Effector CD8-positive, alpha-beta T cell (primary cell): ENCODE data around the gene SGPP2.

Experiments
- DNase-seq: peaks from one replicate; lab custom pipeline; 2025; lab: John Stamatoyannopoulos, UW

SGPP2 gene

DNA sequence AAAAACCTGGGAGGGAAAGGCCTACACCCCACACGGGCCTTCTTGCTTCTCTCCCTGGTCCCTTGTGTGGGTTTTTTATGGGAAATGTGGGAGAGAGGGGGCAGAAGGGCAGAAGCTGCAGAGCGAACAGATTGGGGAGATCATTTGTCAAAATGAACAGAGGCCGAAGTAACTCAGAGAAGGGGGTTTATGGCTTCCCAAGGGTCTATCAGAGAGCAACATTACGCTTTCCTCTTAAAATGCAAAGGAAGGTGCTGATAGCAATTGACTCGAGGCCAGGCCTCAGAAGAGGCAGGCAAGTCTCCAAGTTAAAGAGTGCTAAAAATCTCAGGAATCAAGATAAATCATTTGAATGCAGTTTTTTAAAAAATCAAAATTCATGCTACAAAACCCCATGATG, 101.5 kb downstream of the SGPP2 start:
- no peak for DNase-seq

- DNase-seq = no peak
These were observed 102.3 kb downstream of the SGPP2 start for GRCh38 chr2:222526480-222527277.

DNA sequence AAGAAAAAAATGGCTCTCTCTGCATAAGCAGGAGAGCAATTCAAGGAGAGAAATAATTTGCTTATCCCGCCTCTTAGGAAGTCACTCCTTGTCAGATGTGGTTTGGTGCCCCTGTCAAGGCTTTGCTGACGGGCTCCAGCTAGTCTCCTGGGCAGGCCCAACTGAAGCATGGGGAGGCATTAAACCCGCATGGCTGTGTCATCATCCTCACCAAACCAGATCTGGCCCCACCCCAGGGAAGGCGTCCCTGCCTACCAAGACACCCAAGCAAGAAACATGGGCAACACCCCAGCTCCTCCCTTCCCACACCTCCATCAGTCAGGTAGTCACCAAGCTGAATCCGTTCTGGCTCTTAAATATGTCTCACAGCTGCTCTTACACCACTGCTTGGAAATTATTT, 108.0 kb downstream of the SGPP2 start:
- no peak for DNase-seq

DNA sequence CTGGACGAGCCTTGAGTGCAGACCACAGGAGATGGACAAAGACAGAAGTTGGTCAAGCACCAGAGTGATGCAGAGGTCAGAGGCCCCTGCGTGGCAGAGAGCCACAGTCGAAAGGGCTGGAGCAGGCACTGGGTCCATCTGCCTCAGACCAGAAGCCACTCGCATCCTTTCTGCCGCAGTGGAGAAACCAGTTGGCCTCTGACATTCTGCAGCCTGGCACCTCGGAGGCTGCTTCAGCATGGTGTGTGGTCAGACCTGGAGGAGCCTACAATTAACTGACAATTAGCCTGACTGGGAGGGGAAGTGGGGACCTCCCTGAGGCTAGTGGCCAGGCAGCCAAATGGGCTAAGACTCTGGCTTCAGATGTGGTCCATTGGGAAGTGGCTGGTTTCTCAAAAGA, 111.1 kb downstream of the SGPP2 start:
- no peak for DNase-seq

DNA sequence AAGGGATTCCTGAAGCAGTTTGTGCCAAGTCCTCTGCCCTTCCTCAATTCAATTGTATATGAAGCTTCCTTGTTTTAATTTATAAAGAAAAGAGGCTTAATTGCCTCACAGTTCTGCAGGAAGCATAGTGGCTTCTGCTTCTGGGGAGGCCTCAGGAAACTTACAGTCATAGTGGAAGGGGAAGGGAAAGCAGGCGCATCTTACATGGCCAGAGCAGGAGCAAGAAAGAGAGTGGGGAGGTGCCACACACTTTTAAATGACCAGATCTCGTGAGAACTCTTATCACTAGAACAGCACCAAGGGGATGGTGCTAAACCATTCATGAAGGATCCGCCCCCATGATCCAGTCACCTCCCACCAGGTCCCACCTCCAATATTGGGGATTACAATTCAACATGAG, 114.2 kb downstream of the SGPP2 start:
- no peak for DNase-seq

- DNase-seq = no peak
These were observed 120.3 kb downstream of the SGPP2 start for GRCh38 chr2:222544661-222545060.

GRCh38 chr2:222545823-222546795, 121.8 kb downstream of the SGPP2 start:
- no peak for DNase-seq

GRCh38 chr2:222547083-222547482, 122.7 kb downstream of the SGPP2 start:
- DNase-seq = no peak

GRCh38 chr2:222548992-222549391, 124.6 kb downstream of the SGPP2 start:
- DNase-seq = no peak

DNA sequence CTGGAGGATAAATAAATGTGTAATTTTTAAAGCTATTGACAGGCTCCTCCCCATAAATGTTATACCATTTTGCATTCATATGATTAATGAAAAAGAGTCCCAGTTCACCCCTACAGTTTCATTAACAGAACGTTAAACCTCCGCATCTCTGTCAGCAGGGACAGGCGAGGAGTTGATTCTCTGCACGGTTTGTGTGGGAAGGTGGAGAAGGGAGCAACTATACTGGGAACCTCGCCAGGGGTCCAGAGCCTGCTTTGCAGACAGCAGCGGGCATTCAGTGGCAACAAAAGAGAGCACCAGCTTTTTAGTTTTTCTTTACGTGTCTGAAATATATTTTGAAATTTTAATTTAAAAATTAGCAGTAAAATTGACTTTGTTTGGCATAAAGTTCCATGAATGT, 130.2 kb downstream of the SGPP2 start:
- no peak for DNase-seq

DNA sequence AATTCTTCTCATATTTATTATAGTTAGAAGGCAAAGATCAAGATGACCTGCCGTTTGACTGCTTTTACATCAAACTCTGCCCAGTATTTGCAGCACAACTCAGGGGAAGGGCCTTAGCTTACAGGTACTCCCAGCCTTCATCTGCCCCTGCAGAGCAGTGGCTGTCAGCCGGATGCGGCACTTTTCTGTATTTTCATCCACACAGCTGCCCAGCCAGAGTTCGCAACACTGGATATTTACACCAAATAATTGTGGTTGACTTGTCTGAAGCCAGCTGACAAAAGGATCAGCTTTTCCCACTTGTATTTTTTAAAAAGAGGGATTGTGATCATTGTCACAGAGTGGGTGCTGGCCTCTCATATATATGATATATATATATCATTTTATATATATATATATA, 136.8 kb downstream of the SGPP2 start:
- no peak for DNase-seq

GRCh38 chr2:222561817-222562645, 137.7 kb downstream of the SGPP2 start:
- DNase-seq = no peak

GRCh38 chr2:222563106-222563718, 138.9 kb downstream of the SGPP2 start:
- no peak for DNase-seq

- no peak for DNase-seq
These were observed 139.6 kb downstream of the SGPP2 start for GRCh38 chr2:222563936-222564335.

DNA sequence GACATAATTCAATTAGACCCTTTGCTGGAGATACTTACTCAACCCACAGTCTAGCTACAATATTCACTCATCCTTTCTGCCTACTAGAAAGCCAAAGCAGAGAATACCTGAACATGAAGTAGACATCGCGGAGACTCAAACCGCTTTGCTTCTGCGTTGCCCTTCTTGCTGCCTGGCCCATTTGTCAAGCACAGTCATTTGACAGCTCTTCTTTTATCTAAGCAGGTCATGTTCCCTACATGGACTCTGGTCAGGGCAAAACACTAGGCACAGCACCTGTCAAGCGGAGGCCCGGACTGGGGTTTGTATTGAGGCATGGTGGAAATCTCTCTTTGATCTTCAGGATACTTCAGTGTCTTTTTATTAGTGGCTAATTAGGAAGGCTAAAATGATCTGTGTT, 141.9 kb downstream of the SGPP2 start:
- DNase-seq = no peak

GRCh38 chr2:222568865-222569264, 144.5 kb downstream of the SGPP2 start:
- DNase-seq = no peak

GRCh38 chr2:222569826-222570225, 145.5 kb downstream of the SGPP2 start:
- no peak for DNase-seq

- no peak for DNase-seq
These were observed 147.9 kb downstream of the SGPP2 start for GRCh38 chr2:222572264-222572721.

DNA sequence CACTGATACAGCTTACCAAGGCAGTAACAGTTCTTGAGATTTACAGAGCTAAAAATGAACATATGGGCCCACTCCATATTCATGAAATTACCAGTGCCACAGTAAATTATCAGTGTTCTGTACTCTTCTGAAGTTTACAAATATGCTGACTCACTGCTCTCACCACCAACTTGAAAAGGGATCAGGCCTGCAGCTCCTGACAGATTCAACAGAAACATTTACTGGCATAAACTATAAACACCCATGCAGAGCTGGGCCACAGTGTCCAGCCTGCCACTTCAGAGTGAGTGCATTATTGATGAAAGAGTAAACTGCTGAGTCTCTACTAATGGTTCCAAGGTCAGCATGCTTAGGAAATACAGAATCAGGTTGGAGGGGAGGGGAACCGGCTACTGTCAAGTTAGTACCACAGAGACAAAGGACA, 148.4 kb downstream of the SGPP2 start:
- DNase-seq = no peak

- DNase-seq = no peak
These were observed 151.3 kb downstream of the SGPP2 start for GRCh38 chr2:222575618-222576017.
